LHCN-M2 (cell line): ENCODE results near the gene LILRA2. TPM values are rescaled to one million over a fixed set of nuclear protein-coding genes. Genes with fewer than 3 reads are reported as not detected.
"Not testable (repeated sequence)": the region's sequence is repeated elsewhere in the genome, so short reads cannot be mapped to it uniquely, and the experiment has no call there.

Experiments used
- DNase-seq: peaks from one replicate; pipeline ENCODE4 v3.0.0-alpha.2; 2012; ENCODE audit warnings: low read depth
- total RNA-seq: library from RNA; depleted of rRNA; stranded (reverse); fragments of >200 nt; gene quantifications from 2 replicates; pipeline ENCODE4 v1.2.3, GENCODE V29; 2014

The LILRA2 gene
- total RNA-seq, 1 experiment from 2014 or later = not detected

DNA sequence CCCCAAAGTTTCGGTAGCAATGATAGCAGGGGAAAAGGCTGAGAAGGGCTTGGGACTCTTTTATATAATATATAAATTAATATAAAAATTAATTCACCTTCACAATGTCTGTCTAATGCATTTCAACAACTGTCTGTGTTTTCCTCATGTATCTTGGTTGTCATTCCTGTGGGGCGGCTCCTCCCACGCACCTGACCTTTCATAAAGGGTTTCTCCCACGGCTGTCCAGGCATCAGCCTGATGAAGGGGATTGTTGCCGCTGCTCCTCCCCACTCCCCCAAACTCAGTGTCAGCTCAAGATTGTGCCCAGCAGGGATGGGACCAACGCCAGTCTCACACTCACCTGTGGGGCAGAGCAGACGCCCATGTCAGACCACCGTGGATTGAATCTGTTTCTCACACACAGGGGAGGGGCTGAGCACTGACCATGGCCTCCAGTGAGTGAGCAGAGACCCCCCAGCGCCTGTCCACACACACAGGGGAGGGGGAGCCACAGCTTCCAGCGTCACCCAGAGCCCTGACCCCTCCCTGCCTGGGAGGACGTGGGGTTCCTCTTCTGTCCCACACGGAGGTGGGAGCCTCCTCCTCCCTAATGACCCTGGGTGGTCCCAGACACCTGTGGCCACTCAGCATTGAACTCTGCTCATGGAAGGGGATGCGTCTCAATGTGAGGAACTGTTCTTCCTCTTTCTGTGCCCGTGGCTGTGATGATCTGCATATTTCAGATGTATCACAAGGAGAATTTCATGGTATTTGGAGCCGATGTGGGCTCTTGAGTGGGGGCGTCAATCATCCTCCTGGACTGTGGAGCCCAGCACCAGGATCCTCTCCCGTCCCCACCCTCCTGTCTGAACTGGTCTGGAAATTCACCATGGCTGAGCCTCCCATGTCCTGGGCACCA is 1.6 kb upstream of the LILRA2 start:
- not testable (repeated sequence) for DNase-seq

- DNase-seq = no peak
These were observed 786 bp upstream of the LILRA2 start for GRCh38 chr19:54572696-54573311.

- no peak for DNase-seq
These were observed 461 bp downstream of the LILRA2 start for GRCh38 chr19:54574051-54574450.

GRCh38 chr19:54574527-54575056 is 1.0 kb downstream of the LILRA2 start:
- DNase-seq = no peak

DNA sequence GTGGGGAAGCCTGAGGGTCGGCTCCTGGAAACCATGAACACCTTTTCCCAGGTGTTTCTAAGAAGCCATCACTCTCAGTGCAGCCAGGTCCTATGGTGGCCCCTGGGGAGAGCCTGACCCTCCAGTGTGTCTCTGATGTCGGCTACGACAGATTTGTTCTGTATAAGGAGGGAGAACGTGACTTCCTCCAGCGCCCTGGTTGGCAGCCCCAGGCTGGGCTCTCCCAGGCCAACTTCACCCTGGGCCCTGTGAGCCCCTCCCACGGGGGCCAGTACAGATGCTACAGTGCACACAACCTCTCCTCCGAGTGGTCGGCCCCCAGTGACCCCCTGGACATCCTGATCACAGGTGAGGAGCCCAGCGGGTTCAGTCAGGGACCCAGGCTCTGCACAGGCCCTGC is 1.6 kb downstream of the LILRA2 start:
- DNase-seq = not testable (repeated sequence)

DNA sequence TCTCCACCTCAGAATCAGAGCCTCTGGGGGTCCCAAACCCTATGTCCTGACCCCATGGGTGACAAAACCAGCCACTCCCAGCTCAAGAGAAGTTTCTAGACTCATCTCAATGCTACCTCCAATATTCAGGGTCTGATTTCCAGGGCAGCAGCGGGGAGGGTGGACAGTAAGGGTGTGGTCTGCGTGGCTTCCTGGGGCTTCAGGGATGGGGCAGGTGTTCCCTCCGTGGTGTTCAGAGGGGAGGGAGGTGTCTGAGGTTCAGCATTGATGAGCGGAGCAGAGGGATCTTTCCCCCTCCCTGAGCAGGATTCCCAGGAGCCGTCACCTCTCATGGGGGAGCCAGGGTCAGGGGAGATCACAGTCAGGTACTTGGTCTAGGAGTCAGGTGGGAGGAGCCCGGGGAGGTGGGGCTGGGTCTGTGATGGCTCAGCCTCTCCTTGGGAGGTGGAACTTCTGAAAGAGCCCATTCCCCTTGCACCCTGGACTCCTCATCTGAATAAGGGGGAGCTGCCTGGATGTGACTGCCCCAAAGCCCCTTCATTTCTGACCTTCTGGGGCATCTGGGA is 2.9 kb downstream of the LILRA2 start:
- DNase-seq = no peak

- no peak for DNase-seq
These were observed 3.7 kb downstream of the LILRA2 start for GRCh38 chr19:54577334-54577733.

GRCh38 chr19:54578268-54578667 is 4.7 kb downstream of the LILRA2 start:
- not testable (repeated sequence) for DNase-seq

DNA sequence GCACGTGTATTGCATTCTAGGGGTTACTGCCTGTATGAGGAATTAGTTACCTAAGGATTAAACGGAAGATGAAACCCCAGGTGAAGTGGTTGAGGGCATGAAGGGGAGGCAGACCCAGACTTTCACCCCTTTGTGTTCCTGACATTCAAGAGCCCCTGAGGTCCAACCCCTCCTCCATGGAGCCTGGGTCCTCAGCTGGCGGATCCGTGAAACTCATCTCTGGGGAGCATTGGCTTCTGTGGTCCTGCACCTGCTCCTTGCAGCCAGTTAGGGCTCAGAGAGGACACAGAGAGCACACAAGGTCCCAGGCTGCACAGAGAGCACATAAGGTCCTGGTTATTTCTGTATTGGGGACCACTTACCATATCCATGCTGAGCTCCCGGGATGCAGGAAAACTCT is 12.8 kb downstream of the LILRA2 start:
- DNase-seq = no peak

DNA sequence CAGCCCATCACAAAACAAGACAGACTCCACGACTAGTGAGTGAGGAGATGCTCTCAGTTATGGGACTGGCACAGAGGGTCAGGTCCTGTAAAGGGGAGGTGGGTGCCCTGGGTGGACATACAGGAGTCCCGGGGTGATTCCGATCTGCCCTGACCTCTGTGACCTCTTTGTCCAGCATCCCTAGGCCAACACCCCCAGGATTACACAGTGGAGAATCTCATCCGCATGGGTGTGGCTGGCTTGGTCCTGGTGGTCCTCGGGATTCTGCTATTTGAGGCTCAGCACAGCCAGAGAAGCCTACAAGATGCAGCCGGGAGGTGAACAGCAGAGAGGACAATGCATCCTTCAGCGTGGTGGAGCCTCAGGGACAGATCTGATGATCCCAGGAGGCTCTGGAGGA is 13.4 kb downstream of the LILRA2 start:
- DNase-seq = no peak

DNA sequence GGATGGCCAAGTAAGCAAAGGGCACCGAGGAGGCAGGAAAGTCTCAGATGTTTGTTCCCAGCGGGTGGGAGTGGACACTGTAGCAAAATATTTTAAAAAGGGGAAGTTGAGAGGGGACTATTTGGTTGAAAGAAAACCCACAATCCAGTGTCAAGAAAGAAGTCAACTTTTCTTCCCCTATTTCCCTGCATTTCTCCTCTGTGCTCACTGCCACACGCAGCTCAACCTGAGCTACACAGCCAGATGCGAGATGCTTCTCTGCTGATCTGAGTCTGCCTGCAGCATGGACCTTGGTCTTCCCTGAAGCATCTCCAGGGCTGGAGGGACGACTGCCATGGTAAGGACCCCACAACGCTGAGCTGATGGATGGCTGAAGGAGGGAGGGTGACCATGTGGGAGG is 19.9 kb downstream of the LILRA2 start, which contains the start of gene LILRA1:
TSS of gene LILRA1 (plus strand) at position 188 of the 400 bp plus-strand sequence. CDS start 613 bp downstream, outside the sequence.
- not testable (repeated sequence) for DNase-seq

DNA sequence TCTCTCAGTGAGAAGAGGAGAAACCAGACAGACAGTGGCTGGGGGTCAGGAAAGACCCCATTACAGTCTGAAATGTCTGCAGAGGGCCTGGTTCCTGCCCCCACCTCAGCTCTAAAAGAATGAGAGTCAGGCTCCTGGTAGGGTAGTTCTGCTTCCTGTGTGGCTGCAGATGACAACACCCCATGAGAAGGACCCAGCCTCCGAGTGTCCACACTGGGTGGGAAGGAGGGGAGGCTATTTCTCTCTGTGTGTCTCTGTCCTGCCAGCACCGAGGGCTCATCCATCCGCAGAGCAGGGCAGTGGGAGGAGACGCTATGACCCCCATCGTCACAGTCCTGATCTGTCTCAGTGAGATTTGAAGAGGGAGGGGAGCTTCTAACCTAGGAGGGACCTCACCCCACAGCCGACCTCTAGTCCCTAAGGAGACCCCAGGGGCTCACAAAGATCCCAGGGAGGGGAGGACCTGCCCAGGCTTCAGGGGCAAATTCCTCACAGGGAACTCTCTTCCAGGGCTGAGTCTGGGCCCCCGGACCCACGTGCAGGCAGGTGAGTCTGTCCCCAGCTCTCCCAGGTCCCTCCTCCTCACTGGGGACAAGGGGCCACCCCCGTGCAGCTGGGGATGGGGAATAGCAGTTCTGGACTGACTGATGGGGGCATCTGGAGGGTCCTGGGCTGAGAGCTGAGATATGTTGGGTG is 20.5 kb downstream of the LILRA2 start:
- DNase-seq = not testable (repeated sequence)

DNA sequence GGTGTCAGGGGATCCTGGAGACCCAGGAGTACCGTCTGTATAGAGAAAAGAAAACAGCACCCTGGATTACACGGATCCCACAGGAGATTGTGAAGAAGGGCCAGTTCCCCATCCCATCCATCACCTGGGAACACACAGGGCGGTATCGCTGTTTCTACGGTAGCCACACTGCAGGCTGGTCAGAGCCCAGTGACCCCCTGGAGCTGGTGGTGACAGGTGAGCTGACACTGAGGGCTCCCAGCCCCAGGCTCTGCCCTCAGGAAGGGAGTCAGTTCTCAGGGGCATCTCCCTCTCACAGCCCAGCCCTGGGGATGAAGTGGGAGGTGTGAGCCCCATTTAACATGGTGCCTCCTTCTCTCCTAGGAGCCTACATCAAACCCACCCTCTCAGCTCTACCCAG is 21.1 kb downstream of the LILRA2 start:
- no peak for DNase-seq

- not testable (repeated sequence) for DNase-seq
These were observed 22.3 kb downstream of the LILRA2 start for GRCh38 chr19:54595680-54596436.

- no peak for DNase-seq
These were observed 26.6 kb downstream of the LILRA2 start for GRCh38 chr19:54600212-54600611.

DNA sequence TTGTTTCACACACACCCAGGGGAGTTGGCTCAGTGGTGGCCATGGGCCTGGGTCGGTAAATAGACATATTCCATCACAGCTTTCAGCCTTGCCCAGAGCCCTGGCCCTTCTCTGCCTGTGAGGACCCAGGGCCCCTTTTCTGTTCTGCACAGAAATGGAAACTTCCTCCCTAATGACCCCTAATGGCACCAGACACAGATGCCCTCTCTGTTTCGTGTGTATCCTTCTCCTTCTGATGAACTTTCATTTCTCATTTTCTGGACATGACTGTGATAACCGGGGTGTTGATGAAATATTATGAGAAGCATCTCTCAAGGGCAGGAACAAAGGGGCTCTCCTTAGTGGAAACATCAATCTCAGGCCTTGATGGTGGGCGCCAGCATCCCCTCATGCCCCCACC is 32.6 kb downstream of the LILRA2 start:
- DNase-seq = no peak

- DNase-seq = no peak
These were observed 33.5 kb downstream of the LILRA2 start for GRCh38 chr19:54606891-54607784.

GRCh38 chr19:54607785-54608150 is 34.2 kb downstream of the LILRA2 start:
- no peak for DNase-seq

DNA sequence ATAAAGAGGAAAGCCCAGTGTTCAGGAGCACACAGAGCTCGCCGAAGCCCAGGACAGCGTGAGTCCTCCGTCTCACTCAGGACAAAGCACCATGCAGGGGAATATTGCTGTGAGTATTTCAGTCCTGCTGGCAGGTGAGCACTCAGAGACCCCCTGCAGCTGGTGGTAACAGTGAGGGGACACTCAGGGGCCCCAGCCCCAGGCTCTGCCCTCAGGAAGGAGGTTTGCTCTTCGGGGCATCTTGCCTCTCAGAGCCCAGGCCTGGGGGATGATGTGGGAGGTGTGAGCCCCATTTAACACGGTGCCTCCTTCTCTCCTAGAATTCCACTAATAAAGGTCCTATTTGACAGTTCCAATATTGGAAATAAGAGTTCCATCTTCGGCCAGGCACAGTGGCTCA is 34.6 kb downstream of the LILRA2 start:
- DNase-seq = no peak

GRCh38 chr19:54608792-54609191 is 35.2 kb downstream of the LILRA2 start:
- DNase-seq = no peak
